CD1c-positive myeloid dendritic cell (primary cell): ENCODE measurements around the gene NPW.
A peak's percentile ranks its signal among the peaks of the same experiment; 100 is the strongest.
"Not testable (repeated sequence)": the region's sequence is repeated elsewhere in the genome, so short reads cannot be mapped to it uniquely, and the experiment has no call there.

Source experiments
- DNase-seq: peaks from one replicate; pipeline ENCODE4 v3.0.0-alpha.2; 2016; ENCODE audit errors: extremely low spot score

NPW gene

GRCh38 chr16:2019921-2020831 is 591 bp downstream of the NPW start:
- DNase-seq: no peak

GRCh38 chr16:2022723-2023091 is 3.1 kb downstream of the NPW start:
- DNase-seq: peak; percentile 53

DNA sequence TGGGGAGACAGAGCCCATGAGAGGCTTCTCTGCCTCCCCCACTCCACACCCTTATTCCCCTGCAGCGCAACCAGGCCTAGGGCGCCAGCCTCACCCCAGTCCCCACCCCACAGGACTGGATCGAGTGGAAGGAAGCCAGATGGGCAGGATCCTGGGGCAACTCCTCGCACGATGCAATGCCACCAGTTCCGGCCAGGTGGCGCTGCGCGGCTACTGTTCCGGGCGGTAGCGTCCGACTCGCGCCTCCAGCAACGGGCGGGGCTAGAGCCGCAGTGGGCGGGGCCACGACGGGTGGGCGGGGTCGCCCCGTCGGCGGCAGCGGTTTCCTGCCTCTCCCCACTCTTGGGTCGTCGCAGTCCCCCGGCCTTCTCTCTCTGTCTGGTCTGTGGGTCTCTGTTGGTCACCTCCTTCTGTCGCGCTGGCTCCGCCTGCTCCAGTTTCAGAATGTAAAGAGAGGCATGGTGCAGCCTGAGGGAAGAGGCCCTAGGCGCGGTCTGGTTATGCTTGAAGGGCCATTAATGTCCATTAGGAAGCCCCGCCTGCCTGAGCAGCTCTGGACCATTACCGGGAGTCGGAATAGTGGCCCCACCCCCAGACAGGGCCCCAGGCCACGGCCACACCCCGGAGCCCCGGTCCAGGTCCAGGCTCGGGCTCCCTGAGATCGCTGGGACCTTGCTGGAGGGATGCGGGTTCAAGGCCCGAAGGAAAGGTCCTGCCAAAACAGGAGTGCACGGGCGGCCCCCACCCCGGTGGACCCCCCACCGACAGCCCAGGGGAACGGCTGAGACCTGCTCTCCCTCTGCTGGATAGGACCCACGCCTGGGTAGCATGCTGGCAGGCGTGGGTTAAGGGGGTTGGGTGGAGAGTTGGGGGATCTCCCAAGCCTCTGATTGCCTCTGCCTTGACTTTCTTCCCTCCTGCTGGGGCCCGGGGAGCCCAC is 3.8 kb downstream of the NPW start:
- peak; percentile 97 for DNase-seq

DNA sequence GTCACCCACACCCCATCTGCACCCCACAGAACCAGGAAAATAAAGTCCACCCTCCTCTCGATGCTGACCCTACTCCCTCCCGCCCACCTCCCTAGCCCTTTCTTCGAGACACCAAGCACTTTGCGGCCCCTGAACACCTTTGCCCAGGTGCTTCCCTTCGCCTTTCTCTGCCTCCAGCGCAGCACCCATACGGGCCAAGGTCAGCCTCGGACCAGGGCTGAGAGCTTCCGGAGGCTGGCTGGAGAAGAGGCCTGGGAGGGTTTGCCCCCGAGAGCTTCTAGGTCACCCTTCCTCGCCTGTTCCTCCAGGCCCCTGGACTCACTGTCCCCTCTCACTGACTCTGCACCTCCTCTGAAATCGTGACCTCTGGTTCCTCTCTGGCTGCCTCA is 4.4 kb downstream of the NPW start:
- DNase-seq: no peak

DNA sequence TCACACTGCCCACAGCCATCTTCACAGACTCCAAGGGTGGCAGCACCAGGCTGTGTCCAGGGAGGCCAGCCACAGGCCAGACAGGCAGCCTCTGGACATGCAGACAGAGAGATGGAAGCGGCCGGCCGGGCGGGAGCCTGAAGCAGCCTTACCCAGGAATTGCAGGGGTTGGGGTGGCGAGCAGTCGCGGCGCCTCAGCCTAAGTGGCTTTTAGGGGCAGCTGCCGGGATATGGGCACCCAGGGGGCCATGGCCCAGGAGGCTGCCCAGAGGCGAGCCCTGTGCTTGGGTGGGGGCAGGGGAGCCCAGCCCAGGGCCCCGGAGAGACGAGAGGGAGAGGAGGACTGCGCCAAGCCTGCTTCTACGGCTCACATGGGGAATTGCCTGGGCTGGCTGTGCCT is 5.7 kb downstream of the NPW start:
- DNase-seq: no peak

DNA sequence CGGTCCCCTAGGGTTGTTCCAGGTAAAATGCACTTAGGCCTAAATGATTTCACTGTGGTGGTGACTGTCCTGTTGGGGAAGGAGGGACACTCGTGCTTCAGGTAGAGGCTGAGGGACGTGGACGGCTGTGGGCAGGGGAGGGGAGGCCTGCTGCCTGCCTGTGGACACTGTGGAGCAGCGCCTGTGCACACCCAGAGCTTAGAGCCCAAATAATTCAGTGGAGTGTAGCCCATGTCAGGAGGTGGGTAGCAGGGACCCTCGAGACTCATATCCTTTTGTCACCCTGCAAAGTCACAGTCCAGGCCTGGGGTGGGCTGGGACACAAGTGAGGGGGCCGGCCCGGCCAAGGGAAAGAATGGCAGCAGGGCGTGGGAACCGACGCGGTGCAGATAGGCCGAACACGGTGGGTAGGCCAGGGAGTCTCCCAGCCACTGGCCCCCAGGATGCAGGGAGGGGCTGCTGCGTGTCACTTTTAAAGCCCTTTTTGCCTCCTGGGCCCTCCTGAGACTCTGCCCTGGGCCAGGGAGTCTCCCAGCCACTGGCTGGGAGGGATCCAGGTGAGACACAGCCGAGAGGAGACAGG is 6.4 kb downstream of the NPW start:
- no peak for DNase-seq

DNA sequence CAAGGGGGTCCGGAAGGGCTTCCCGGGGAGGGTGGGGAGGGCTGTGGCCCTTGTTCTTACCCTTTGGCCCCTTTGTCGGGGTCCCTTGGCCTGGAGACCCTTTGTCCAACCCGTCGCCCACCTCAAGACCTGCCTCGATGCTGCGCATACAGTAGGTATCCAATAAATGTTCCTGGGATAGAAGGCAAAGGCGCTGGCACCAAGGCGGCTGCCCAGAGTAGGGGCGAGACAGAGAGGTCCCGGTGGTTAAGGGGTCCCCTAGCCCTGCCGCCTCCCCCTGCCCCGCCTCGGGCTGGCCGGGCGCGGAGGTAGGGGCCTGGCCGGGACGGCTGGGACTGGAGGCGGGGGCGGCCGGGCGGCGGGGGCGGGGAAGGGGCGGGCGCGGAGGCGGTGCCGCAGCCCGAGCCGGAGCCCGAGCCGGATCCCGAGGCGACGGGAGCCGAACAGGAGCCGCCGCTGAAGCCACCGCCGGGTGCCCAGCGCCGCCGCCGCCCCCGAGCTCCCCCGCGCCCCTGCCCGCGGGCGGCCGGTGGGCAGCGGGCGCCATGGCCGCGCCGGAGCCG is 7.0 kb downstream of the NPW start, which contains the start of gene NHERF2:
TSS of gene NHERF2 (plus strand) at position 442 of the 563 bp plus-strand sequence. CDS start at position 546, 104 bp downstream.
- DNase-seq: no peak

DNA sequence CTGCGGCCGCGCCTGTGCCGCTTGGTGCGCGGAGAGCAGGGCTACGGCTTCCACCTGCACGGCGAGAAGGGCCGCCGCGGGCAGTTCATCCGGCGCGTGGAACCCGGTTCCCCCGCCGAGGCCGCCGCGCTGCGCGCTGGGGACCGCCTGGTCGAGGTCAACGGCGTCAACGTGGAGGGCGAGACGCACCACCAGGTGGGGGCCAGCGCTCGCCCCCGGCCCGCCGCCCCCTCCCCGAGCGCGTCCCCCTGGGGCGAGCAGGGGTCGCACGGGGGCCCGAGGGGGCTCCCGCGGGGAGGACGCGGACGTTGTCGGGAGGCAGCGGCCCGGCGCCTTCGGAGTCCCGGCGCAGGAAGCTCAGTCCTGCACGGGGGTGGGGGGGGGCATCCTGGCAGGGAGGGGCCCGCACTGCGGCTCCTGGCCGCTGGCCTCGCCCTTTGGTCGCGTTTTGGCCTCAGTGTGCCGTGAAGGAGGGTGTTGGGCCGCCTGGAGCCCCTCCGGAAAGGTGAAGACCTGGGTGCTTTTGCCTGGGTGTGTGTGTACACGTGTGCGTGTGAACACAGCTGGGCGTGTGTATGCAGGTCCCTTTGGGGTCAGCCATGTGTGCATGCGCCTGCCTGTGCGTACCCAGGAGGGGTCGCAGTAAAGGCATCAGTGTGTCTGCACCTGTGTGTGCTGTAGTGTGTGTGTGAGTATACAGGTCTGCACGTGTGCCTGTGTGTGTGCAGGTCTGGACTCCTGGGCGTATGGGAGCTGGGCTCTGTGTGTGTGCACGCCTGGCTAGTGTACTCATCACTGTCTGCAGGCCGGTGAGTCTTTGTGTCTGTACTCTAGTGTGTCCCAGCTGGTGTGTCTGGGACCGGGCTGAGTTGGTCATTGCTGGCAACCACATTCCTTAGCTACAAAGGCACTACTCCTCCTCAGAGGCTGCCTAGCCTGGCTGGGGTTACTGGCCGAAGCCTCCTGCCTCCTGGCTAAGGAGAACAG is 7.7 kb downstream of the NPW start:
- DNase-seq: no peak

- no peak for DNase-seq
These were observed 8.6 kb downstream of the NPW start for GRCh38 chr16:2028146-2028545.

GRCh38 chr16:2028620-2029220 is 9.1 kb downstream of the NPW start:
- no peak for DNase-seq

DNA sequence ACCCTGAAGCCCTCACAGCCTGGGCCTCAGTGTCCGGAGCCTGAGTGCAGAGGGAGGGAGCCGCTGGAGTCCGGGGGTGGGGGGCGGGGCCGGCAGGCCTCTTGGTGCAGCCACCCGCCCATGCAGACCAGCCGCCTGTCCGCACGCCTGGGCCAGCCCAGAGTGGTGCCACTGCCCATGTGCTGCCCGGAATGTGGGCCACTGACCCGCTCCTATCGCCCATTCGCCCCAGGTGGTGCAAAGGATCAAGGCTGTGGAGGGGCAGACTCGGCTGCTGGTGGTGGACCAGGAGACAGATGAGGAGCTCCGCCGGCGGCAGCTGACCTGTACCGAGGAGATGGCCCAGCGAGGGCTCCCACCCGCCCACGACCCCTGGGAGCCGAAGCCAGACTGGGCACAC is 9.8 kb downstream of the NPW start:
- no peak for DNase-seq

DNA sequence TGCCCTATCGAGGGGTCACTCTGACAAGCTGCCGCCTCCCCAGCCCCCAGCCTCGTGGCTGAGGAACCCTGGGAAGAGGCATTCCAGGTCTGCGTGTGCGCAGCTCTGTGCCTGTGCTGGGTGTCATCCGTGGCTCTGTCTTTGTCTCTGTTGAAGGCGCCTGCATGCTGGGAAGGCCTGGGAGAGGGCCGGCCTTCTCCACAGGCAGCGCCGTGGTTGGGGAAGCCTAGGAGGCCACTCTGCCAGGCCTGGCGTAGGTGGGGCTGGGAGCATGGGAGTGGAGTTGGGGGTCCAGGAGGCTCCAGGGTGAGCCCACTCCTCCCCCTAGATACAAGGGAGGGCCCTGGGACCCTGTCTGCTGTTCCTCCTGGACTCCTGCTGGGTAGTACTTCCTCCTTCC is 10.5 kb downstream of the NPW start:
- DNase-seq: no peak

DNA sequence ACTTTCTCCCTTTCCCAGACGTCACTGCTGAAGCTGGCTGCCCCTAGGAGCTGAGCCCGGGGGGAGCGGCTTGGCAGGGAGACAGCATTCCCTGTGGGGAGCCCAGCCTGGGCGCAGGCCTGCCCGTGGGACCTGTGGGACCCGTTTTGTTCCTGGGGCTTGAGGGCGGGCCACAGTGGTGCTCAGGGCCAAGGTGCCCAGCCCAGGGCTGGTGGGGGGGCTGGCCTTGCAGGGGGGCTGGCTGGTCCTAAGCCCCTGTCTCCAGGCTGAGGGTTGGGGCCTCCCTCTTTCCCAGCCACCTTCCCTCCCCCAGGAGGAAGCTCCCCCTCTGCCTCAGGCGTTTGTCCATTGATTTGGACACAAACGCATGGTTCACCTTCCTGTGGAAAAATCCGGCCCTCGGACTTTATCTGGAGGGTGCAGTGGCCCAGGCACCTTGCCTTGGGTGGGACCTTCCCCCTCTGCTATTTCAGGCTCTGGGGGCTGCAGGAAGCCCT is 11.5 kb downstream of the NPW start:
- no peak for DNase-seq

DNA sequence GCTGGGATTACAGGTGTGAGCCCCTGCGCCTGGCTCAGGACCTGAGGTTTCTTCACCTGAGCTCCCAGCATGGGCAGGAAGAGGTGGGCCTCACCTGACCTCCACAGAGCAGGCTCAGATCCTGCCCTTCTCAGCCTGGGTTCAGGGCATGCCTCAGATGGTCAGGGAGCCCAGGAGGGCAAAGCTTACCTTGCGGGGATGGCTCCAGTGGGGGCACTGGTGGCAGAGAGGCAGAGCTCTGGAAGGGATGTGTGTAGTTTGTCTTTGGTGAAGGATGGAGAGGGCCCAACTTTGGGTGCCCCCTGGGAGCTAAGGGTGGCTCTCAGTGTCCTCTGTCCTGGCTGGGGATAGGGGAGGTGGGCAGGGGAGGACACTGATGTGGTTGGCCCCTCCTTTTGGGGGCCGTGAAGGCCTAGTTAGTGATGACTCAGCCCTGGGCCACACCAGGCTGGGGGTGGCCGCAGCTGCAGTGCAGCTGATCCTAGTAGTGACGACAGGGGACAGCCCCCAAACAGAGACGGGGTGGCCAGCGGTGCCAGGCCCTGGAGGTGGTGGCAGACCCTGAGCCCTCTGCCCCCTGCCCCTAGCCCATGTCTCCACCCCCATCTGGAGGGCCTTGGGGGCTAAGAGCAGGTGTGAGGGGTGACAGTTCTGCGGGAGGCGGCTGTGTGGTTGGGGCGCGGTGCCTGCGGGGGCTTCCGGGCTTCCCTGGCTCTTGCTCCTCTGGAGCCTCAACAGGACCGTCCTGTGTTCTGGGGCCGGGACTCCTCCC is 12.9 kb downstream of the NPW start:
- no peak for DNase-seq

- no peak for DNase-seq
These were observed 13.7 kb downstream of the NPW start for GRCh38 chr16:2033057-2033908.

GRCh38 chr16:2033909-2034695 is 14.5 kb downstream of the NPW start:
- DNase-seq: not testable (repeated sequence)

- DNase-seq: no peak
These were observed 15.3 kb downstream of the NPW start for GRCh38 chr16:2034696-2035430.
